ENCODE measurements around the gene LRP3.

GRCh38 chr19:33198169-33198568 lies 4.0 kb downstream of the LRP3 start:
- TF ChIP-seq, protein P1, sequence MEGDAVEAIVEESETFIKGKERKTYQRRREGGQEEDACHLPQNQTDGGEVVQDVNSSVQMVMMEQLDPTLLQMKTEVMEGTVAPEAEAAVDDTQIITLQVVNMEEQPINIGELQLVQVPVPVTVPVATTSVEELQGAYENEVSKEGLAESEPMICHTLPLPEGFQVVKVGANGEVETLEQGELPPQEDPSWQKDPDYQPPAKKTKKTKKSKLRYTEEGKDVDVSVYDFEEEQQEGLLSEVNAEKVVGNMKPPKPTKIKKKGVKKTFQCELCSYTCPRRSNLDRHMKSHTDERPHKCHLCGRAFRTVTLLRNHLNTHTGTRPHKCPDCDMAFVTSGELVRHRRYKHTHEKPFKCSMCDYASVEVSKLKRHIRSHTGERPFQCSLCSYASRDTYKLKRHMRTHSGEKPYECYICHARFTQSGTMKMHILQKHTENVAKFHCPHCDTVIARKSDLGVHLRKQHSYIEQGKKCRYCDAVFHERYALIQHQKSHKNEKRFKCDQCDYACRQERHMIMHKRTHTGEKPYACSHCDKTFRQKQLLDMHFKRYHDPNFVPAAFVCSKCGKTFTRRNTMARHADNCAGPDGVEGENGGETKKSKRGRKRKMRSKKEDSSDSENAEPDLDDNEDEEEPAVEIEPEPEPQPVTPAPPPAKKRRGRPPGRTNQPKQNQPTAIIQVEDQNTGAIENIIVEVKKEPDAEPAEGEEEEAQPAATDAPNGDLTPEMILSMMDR (IDR thresholded peaks at IDR 0.05; ENCODE audit: low read length), result no peak
- no peak for TF ChIP-seq EZH2 (IDR thresholded peaks at IDR 0.05; ENCODE audit: borderline replicate concordance, low read length)
